HUES6 (cell line): ENCODE data around the gene SLC25A43.
A peak's percentile ranks its signal among the peaks of the same experiment; 100 is the strongest.
"Not testable (repeated sequence)": the region's sequence is repeated elsewhere in the genome, so short reads cannot be mapped to it uniquely, and the experiment has no call there.

ENCODE experiments used
- H3K27ac ChIP-seq: 2 replicates; pipeline ENCODE4 v1.7.0; 2013; ENCODE audit warnings: low read depth, mild to moderate bottlenecking, low read length, inconsistent platforms
- H3K27me3 ChIP-seq: 2 replicates; pipeline ENCODE4 v1.6.1; 2013; ENCODE audit warnings: low read length; ENCODE audit not compliant: control insufficient read depth, insufficient read depth
- H3K36me3 ChIP-seq: 2 replicates; pipeline ENCODE4 v1.6.1; 2013; ENCODE audit warnings: low read length; ENCODE audit not compliant: control insufficient read depth, insufficient read depth
- H3K4me1 ChIP-seq: 2 replicates; pipeline ENCODE4 v1.6.1; 2013; ENCODE audit warnings: low read length; ENCODE audit not compliant: control insufficient read depth, insufficient read depth
- H3K4me3 ChIP-seq: 2 replicates; pipeline ENCODE4 v1.5.1; 2013; ENCODE audit warnings: low read depth, low read length
- H3K9ac ChIP-seq: one replicate; pipeline ENCODE4 v1.6.1; 2013; ENCODE audit warnings: mild to moderate bottlenecking, low read length
- H3K9me3 ChIP-seq: 2 replicates; pipeline ENCODE4 v1.6.1; 2013; ENCODE audit warnings: low read depth, low read length; ENCODE audit not compliant: control insufficient read depth, insufficient read depth

Gene SLC25A43

DNA sequence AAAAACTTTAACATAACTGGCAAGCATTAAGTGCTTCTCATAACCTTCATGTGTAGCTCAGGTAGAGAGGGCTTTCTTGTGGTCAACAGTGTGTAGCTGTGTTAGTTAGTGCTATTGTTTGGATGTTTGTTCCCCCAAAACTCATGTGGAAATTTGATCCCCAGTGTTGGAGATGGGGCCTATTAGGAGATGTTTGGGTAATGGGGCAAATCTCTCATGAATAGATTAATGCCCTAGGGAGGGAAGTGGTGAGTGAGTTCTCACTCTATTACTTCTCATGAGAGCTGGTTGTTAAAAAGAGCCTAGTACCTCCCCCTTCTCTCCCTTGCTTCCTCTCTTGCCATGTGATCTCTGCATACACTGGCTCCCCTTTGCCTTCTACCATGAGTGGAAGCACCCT, 16.5 kb upstream of the SLC25A43 start:
- Histone ChIP-seq H3K27ac (no peak overlapping the region), H3K36me3 (no peaks in the 10 kb centered on the region), H3K9me3 (peaks cover 4% of the 10 kb centered on the region; the same call in 1 of the 2 replicates), H3K27me3 (no peaks in the 10 kb centered on the region), H3K4me3 (no peak overlapping the region), H3K9ac (no peak overlapping the region), H3K4me1 (peaks cover 15% of the 10 kb centered on the region; the same call in 1 of the 2 replicates)

DNA sequence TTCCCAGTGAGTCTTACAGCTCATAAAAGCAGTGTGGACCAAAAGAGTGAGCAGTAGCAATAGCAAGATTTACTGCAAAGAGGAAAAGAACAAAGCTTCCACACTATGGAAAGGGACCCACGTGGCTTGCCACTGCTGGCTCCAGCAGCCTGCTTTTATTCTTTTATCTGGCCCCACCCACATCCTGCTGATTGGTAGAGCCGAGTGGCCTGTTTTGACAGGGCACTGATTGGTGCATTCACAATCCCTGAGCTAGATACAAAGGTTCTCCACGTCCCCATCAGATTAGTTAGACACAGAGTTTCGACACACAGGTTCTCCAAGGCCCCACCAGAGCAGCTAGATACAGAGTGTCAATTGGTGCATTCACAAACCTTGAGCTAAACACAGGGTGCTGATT, 12.5 kb upstream of the SLC25A43 start:
- peaks cover 24% of the 10 kb centered on the region for H3K4me1 ChIP-seq
- H3K27me3 ChIP-seq, H3K9ac ChIP-seq, H3K9me3 ChIP-seq, H3K4me3 ChIP-seq, H3K27ac ChIP-seq, H3K36me3 ChIP-seq: not testable (repeated sequence)

DNA sequence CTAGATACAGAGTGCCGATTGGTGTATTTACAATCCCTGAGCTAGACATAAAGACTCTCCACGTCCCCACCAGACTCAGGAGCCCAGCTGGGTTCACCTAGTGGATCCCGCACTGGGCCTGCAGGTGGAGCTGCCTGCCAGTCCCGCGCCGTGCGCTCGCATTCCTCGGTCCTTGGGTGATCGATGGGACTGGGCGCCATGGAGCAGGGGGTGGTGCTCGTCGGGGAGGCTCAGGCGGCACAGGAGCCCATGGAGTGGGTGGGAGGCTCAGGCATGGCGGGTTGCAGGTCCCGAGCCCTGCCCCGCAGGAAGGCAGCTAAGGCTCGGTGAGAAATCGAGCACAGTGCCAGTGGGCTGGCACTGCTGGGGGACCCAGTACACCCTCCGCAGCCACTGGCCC, 11.7 kb upstream of the SLC25A43 start:
- H3K27me3 ChIP-seq, H3K4me3 ChIP-seq, H3K9ac ChIP-seq, H3K36me3 ChIP-seq, H3K27ac ChIP-seq: not testable (repeated sequence)
- Histone ChIP-seq H3K9me3 (peaks cover 10% of the 10 kb centered on the region), H3K4me1 (peaks cover 20% of the 10 kb centered on the region)

DNA sequence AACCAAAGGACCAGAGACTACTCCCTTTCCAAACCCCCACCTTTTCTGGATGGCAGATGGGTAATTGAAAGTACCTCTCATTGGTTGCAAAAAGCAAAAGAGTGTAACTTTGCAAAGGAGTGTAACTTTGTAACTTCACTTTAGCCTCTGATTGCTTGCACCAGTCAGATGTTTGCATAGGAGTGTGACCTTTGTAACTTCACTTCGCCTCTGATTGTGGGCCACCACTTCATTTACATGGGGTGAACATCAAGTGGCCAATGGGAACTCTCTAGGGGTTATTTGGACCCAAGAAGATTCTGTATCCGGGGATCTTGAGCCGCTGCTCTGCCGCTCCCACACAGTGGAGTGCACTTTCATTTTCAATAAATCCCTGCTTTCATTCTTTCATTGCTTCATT, 9.9 kb upstream of the SLC25A43 start:
- Histone ChIP-seq H3K36me3 (no peaks in the 10 kb centered on the region), H3K9me3 (peaks cover 21% of the 10 kb centered on the region), H3K27ac (no peak overlapping the region), H3K9ac (no peak overlapping the region), H3K27me3 (no peaks in the 10 kb centered on the region), H3K4me3 (no peak overlapping the region), H3K4me1 (peaks cover 16% of the 10 kb centered on the region)

- Histone ChIP-seq H3K4me3 (peak overlapping the region; percentile 15; the same call in 1 of the 2 replicates), H3K4me1 (peaks cover 16% of the 10 kb centered on the region), H3K36me3 (no peaks in the 10 kb centered on the region), H3K27me3 (no peaks in the 10 kb centered on the region), H3K9me3 (peaks cover 21% of the 10 kb centered on the region), H3K27ac (no peak overlapping the region), H3K9ac (no peak overlapping the region)
Observed at GRCh38 chrX:119389871-119390501, 9.2 kb upstream of the SLC25A43 start.

DNA sequence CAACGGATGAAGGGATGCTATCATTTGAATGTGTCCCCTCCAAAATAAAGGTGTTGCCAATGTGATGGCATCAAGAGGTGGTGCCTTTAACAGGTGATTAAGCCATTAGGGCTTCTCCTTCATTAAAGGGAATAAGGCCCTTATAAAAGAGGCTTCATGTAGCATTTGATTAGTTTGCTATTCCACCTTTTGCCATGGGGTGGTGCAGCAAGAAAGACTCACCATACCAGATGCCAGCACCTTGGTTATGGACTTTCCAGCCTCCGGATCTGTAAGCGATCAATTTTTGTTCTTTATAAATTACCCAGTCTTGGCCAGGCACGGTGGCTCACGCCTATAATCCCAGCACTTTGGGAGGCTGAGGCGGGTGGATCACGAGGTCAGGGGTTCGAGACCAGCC, 7.9 kb upstream of the SLC25A43 start:
- no peak overlapping the region for H3K9ac ChIP-seq
- H3K4me1 ChIP-seq = peaks cover 16% of the 10 kb centered on the region
- H3K4me3 ChIP-seq = no peak overlapping the region
- no peaks in the 10 kb centered on the region for H3K36me3 ChIP-seq
- no peak overlapping the region for H3K27ac ChIP-seq
- peaks cover 21% of the 10 kb centered on the region for H3K9me3 ChIP-seq
- no peaks in the 10 kb centered on the region for H3K27me3 ChIP-seq

DNA sequence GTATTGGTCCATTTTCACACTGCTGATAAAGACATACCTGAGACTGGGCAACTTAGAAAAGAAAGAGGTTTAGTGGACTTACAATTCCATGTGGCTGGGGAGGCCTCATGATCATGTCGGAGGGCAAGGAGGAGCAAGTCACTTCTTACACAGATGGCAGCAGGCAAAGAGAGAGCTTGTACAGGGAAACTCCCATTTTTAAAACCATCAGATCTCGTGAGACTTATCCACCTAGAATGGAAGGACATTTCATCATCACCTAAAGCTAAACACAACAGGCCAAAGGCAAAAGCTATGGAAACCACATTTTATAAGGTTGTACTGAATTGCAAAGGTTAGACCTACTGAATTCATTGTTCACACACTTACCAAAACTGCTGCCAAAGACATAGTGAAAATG, 6.0 kb upstream of the SLC25A43 start:
- Histone ChIP-seq H3K27me3 (peaks cover 5% of the 10 kb centered on the region), H3K36me3 (no peaks in the 10 kb centered on the region), H3K4me1 (peaks cover 16% of the 10 kb centered on the region), H3K27ac (no peak overlapping the region), H3K9me3 (peaks cover 19% of the 10 kb centered on the region), H3K4me3 (no peak overlapping the region), H3K9ac (no peak overlapping the region)

GRCh38 chrX:119398587-119398973, 556 bp upstream of the SLC25A43 start:
- no peaks in the 10 kb centered on the region for H3K36me3 ChIP-seq
- no peak overlapping the region for H3K27ac ChIP-seq
- H3K9me3 ChIP-seq = peaks cover 3% of the 10 kb centered on the region; the same call in 1 of the 2 replicates
- H3K4me3 ChIP-seq = peak overlapping the region; percentile 78
- peak overlapping the region; percentile 79 for H3K9ac ChIP-seq
- H3K4me1 ChIP-seq = peaks cover 4% of the 10 kb centered on the region; the same call in 1 of the 2 replicates
- H3K27me3 ChIP-seq = peaks cover 14% of the 10 kb centered on the region

DNA sequence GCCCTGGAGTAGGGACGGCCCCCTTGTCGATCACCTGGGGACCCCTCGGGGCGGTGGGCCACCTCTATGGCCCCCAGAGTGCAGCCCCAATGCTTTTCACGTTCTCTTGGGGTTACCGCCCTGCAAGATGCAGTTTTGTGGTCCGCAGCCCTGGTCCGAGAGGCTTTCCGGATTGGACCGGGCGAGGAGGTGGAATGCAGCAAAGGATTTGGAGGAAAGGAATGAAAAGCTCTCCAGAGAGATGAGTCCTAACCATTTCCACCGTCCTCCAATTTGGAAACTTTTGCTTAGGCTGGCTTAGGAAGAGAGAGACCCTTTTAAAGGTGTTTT, 601 bp downstream of the SLC25A43 start:
- H3K4me1 ChIP-seq = peaks cover 4% of the 10 kb centered on the region; the same call in 1 of the 2 replicates
- peak overlapping the region; percentile 78 for H3K4me3 ChIP-seq
- H3K9me3 ChIP-seq = no peaks in the 10 kb centered on the region; the same call in 1 of the 2 replicates
- peaks cover 14% of the 10 kb centered on the region for H3K27me3 ChIP-seq
- H3K9ac ChIP-seq = no peak overlapping the region
- no peaks in the 10 kb centered on the region for H3K36me3 ChIP-seq
- no peak overlapping the region for H3K27ac ChIP-seq

DNA sequence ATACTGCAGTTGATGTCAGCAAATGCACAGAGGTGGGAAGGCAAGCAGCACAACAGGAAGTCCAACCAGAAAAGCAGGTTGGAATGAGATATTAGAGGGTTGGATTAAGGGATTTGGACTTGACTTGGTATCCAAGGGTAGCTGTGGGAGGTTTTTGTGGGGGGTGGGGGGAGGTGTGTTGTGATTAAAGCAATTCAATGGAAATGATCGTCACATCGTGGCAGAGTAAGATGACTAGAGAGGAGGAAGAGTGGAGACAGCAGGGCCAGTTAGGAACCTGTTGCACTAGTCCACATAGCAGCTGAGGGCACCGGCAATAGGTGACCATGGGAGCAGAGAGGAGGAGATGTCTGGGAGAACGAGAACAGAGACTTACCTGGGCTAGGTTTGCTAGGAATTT, 2.4 kb downstream of the SLC25A43 start:
- H3K27ac ChIP-seq = no peak overlapping the region
- H3K36me3 ChIP-seq = peaks cover 3% of the 10 kb centered on the region; the same call in 1 of the 2 replicates
- H3K9ac ChIP-seq = no peak overlapping the region
- H3K27me3 ChIP-seq = peaks cover 14% of the 10 kb centered on the region
- H3K9me3 ChIP-seq = no peaks in the 10 kb centered on the region; the same call in 1 of the 2 replicates
- no peak overlapping the region for H3K4me3 ChIP-seq
- H3K4me1 ChIP-seq = peaks cover 4% of the 10 kb centered on the region; the same call in 1 of the 2 replicates

DNA sequence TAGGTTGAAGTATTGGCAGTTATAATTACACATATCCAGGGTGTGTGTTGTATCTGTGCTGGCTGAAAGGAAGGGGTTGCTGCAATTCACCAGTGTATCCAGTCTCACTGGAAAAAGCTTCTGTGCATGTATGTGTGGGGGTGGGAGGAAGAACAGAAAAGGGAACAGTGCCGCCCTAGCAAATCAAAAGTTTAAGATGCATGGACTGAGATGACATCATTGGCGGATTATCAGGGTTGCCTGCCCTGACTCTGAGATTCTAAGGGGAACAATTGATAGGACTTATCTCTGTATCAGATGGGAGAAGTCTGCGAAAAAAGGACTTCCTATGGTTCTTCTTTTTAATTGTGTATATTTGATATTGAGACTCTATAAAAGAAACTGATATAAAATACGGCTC, 3.5 kb downstream of the SLC25A43 start:
- no peak overlapping the region for H3K9ac ChIP-seq
- H3K27ac ChIP-seq = no peak overlapping the region
- peaks cover 4% of the 10 kb centered on the region; the same call in 1 of the 2 replicates for H3K4me1 ChIP-seq
- H3K9me3 ChIP-seq = no peaks in the 10 kb centered on the region; the same call in 1 of the 2 replicates
- H3K36me3 ChIP-seq = peaks cover 6% of the 10 kb centered on the region; the same call in 1 of the 2 replicates
- peaks cover 13% of the 10 kb centered on the region for H3K27me3 ChIP-seq
- H3K4me3 ChIP-seq = no peak overlapping the region
